Common myeloid progenitor, CD34-positive (primary cell): ENCODE results near the gene MSN.

Experiments
- CTCF ChIA-PET: fragments of 350-600 bp; sonication (Branson Sonifier 250); formaldehyde crosslinking; loops from one replicate; lab custom pipeline; 2021; ENCODE audit warnings: antibody characterized with exemption; lab: Charles Lee
- POLR2A ChIA-PET: fragments of 350-600 bp; sonication (Branson Sonifier 250); formaldehyde crosslinking; loops from one replicate; lab custom pipeline; 2021; ENCODE audit warnings: antibody characterized with exemption; lab: Charles Lee
- DNase-seq, 3 donors: peaks; one replicate each; pipeline versions ENCODE4 v3.0.0 to v3.0.0-alpha.2; 2013
- H3K27ac ChIP-seq, 2 experiments: 1 replicate in 1 of 2; 2 replicates in 1 of 2; pipeline ENCODE4 v1.7.0; 2013; ENCODE audit warnings: inconsistent platforms in 2 of 2, low read length in 2 of 2, mild to moderate bottlenecking in 2 of 2, low read depth in 1 of 2, moderate library complexity in 1 of 2; ENCODE audit not compliant: severe bottlenecking in 2 of 2, insufficient read depth in 1 of 2, poor library complexity in 1 of 2
- H3K27me3 ChIP-seq, 5 experiments: replicated peaks in 2 of 5; 1 replicate in 3 of 5; 2 replicates in 2 of 5; pipeline versions ENCODE4 v1.6.1 to v1.7.0; 2013; ENCODE audit warnings: low read length in 4 of 5, mild to moderate bottlenecking in 2 of 5, moderate library complexity in 2 of 5, inconsistent platforms in 1 of 5; ENCODE audit not compliant: insufficient read depth in 5 of 5, control insufficient read depth in 4 of 5
- H3K36me3 ChIP-seq, 4 experiments: 1 replicate in 2 of 4; 2 replicates in 2 of 4; pipeline versions ENCODE4 v1.6.1 to v1.7.0; 2013; ENCODE audit warnings: low read length in 3 of 4, control low read depth in 1 of 4, mild to moderate bottlenecking in 1 of 4; ENCODE audit not compliant: control insufficient read depth in 4 of 4, insufficient read depth in 4 of 4
- H3K4me1 ChIP-seq, 4 experiments: 1 replicate in 3 of 4; 2 replicates in 1 of 4; pipeline versions ENCODE4 v1.6.1 to v1.7.1; 2013; ENCODE audit warnings: low read length in 3 of 4, mild to moderate bottlenecking in 3 of 4, control low read depth in 1 of 4, inconsistent platforms in 1 of 4, moderate library complexity in 1 of 4; ENCODE audit not compliant: control insufficient read depth in 4 of 4, insufficient read depth in 4 of 4; ENCODE audit errors: control extremely low read depth in 1 of 4
- H3K4me3 ChIP-seq, 7 experiments: 1 replicate in 4 of 7; 2 replicates in 3 of 7; pipeline versions ENCODE4 v1.5.1 to v1.7.0; 2013; ENCODE audit warnings: mild to moderate bottlenecking in 7 of 7, low read length in 6 of 7, moderate library complexity in 6 of 7, inconsistent platforms in 2 of 7, low read depth in 2 of 7, control low read depth in 1 of 7; ENCODE audit not compliant: insufficient read depth in 4 of 7, control insufficient read depth in 1 of 7; ENCODE audit errors: extremely low read depth in 1 of 7
- H3K9me3 ChIP-seq, 5 experiments: 1 replicate in 4 of 5; 2 replicates in 1 of 5; pipeline versions ENCODE4 v1.6.1 to v1.7.1; 2013; ENCODE audit warnings: low read length in 4 of 5, mild to moderate bottlenecking in 2 of 5, inconsistent platforms in 1 of 5, low read depth in 1 of 5, moderate library complexity in 1 of 5; ENCODE audit not compliant: control insufficient read depth in 4 of 5, insufficient read depth in 2 of 5; ENCODE audit errors: control extremely low read depth in 1 of 5
- whole genome bisulfite sequencing: methylation state at CpG from one replicate; pipeline ENCODE4 v1.1.5; 2013; ENCODE audit not compliant: insufficient coverage; 5-methylcytosine and 5-hydroxymethylcytosine counted together

The MSN gene

GRCh38 chrX:65706041-65706828, 38.8 kb downstream of the MSN start:
- 83% methylated on average over 3 of the region's 5 CpGs for WGBS

GRCh38 chrX:65707151-65707550, 39.7 kb downstream of the MSN start:
- CTCF ChIA-PET, result interaction anchor here (1.1 to 2.3 kb wide), 6 partner anchors 11 to 111 kb away, joined by 3 to 7 read pairs (median 5); no protein-coding TSS in a partner anchor
- H3K4me3 ChIP-seq, result no peak overlapping the region
- no peak for DNase-seq
- POLR2A ChIA-PET, result interaction anchor here (0.7 kb wide), 1 partner anchor 23 kb away, joined by 3 read pairs; no protein-coding TSS in a partner anchor
- peaks cover 0 to 3% (median 0%) of the 10 kb centered on the region in 5 experiments for H3K27me3 ChIP-seq
- H3K9me3 ChIP-seq, result no peaks in the 10 kb centered on the region
- whole genome bisulfite sequencing, result 67% methylated on average over 1 of the region's 2 CpGs
- peak overlapping the region in 1 of 2 experiments; percentile 47 for H3K27ac ChIP-seq
- peaks cover 0 to 11% (median 3%) of the 10 kb centered on the region in 4 experiments for H3K36me3 ChIP-seq
- H3K4me1 ChIP-seq, result peaks cover 0 to 48% (median 21%) of the 10 kb centered on the region in 4 experiments

More at GRCh38 chrX:65706041-65706828, 38.8 kb downstream of the MSN start:
- ChIA-PET CTCF (interaction anchor here (1.0 to 2.3 kb wide), 7 partner anchors 11 to 112 kb away, joined by 3 to 7 read pairs (median 3); no protein-coding TSS in a partner anchor), POLR2A (interaction anchor here (0.7 kb wide), 1 partner anchor 24 kb away, joined by 3 read pairs; no protein-coding TSS in a partner anchor)
- Histone ChIP-seq H3K9me3 (no peaks in the 10 kb centered on the region), H3K4me1 (peaks cover 0 to 56% (median 26%) of the 10 kb centered on the region in 4 experiments), H3K36me3 (peaks cover 0 to 13% (median 2%) of the 10 kb centered on the region in 4 experiments), H3K27ac (peak overlapping the region; percentile 27 to 47), H3K4me3 (peak overlapping the region in 1 of 7 experiments; percentile 16), H3K27me3 (no peaks in the 10 kb centered on the region)
- DNase-seq, result peak in 2 of 3 donors; percentile 50 to 53

GRCh38 chrX:65712005-65712806, 44.8 kb downstream of the MSN start:
- Histone ChIP-seq H3K4me3 (no peak overlapping the region), H3K27me3 (peaks cover 0 to 6% (median 0%) of the 10 kb centered on the region in 5 experiments), H3K9me3 (no peaks in the 10 kb centered on the region), H3K27ac (no peak overlapping the region), H3K36me3 (peaks cover 2 to 20% (median 5%) of the 10 kb centered on the region in 4 experiments), H3K4me1 (peaks cover 0 to 10% (median 2%) of the 10 kb centered on the region in 4 experiments)
- no peak for DNase-seq
- 73% methylated on average over 4 of the region's 6 CpGs for WGBS
- CTCF ChIA-PET, result interaction anchor here (1.1 to 1.3 kb wide), 2 partner anchors 7 to 14 kb away, joined by 3 read pairs; no protein-coding TSS in a partner anchor
- POLR2A ChIA-PET, result no interaction called here

- Histone ChIP-seq H3K27ac (peak overlapping the region in 1 of 2 experiments; percentile 27), H3K27me3 (peaks cover 0 to 4% (median 0%) of the 10 kb centered on the region in 5 experiments), H3K9me3 (no peaks in the 10 kb centered on the region), H3K4me1 (peaks cover 0 to 21% (median 2%) of the 10 kb centered on the region in 4 experiments), H3K36me3 (peaks cover 7 to 33% (median 19%) of the 10 kb centered on the region in 4 experiments), H3K4me3 (no peak overlapping the region)
- POLR2A ChIA-PET, result no interaction called here
- CTCF ChIA-PET, result interaction anchor here (1.1 to 1.5 kb wide), 4 partner anchors 11 to 122 kb away, joined by 3 to 7 read pairs (median 6); no protein-coding TSS in a partner anchor
- no CpG with 5 or more reads among the region's 4 CpGs for WGBS
- no peak for DNase-seq
Observed at GRCh38 chrX:65718538-65718937, 51.1 kb downstream of the MSN start.

- CTCF ChIA-PET, result interaction anchor here (1.0 to 2.2 kb wide), 5 partner anchors 17 to 139 kb away, joined by 3 to 6 read pairs (median 4); no protein-coding TSS in a partner anchor
- H3K9me3 ChIP-seq, result peaks cover 0 to 8% (median 0%) of the 10 kb centered on the region in 5 experiments
- POLR2A ChIA-PET, result interaction anchor here (0.7 to 1.6 kb wide), 2 partner anchors 21 to 29 kb away, joined by 3 to 4 read pairs; no protein-coding TSS in a partner anchor
- H3K27me3 ChIP-seq, result peaks cover 0 to 7% (median 0%) of the 10 kb centered on the region in 5 experiments
- 18% methylated on average over 2 of the region's 2 CpGs for WGBS
- H3K4me3 ChIP-seq, result no peak overlapping the region
- peaks cover 0 to 17% (median 0%) of the 10 kb centered on the region in 4 experiments for H3K4me1 ChIP-seq
- no peak overlapping the region for H3K27ac ChIP-seq
- H3K36me3 ChIP-seq, result peaks cover 9 to 42% (median 24%) of the 10 kb centered on the region in 4 experiments
- DNase-seq, result peak in 2 of 3 donors; percentile 53 to 65
Observed at GRCh38 chrX:65720381-65720964, 53.0 kb downstream of the MSN start.

GRCh38 chrX:65723706-65724105, 56.3 kb downstream of the MSN start:
- Histone ChIP-seq H3K27ac (peak overlapping the region in 1 of 2 experiments; percentile 12), H3K36me3 (peaks cover 9 to 39% (median 24%) of the 10 kb centered on the region in 4 experiments), H3K9me3 (peaks cover 0 to 8% (median 0%) of the 10 kb centered on the region in 5 experiments), H3K4me3 (no peak overlapping the region), H3K27me3 (peaks cover 0 to 7% (median 0%) of the 10 kb centered on the region in 5 experiments), H3K4me1 (peaks cover 0 to 17% (median 0%) of the 10 kb centered on the region in 4 experiments)
- DNase-seq, result peak in 1 of 3 donors; percentile 10
- POLR2A ChIA-PET, result no interaction called here
- WGBS, result 53% methylated on average over 2 of the region's 2 CpGs
- CTCF ChIA-PET, result interaction anchor here (1.0 kb wide), 1 partner anchor 25 kb away, joined by 4 read pairs; no protein-coding TSS in a partner anchor
